H1 (cell line): ENCODE data around the gene SGSH. TPM values are rescaled to one million over a fixed set of nuclear protein-coding genes. Genes with fewer than 3 reads are reported as not detected.

Experiments
- CTCF ChIA-PET: fragments of 300-600 bp; sonication (Branson Sonifier 250); formaldehyde crosslinking; loops from one replicate; lab custom pipeline; 2021; ENCODE audit not compliant: partially characterized antibody; lab: Charles Lee
- POLR2A ChIA-PET: fragments of 300-600 bp; sonication (Branson Sonifier 250); formaldehyde crosslinking; loops from one replicate; lab custom pipeline; 2021; ENCODE audit warnings: inconsistent platforms; ENCODE audit not compliant: partially characterized antibody; lab: Charles Lee
- DNase-seq, 2 experiments: peaks; one replicate each; pipeline versions ENCODE4 v3.0.0 to v3.0.0-alpha.2; 2010 to 2022; ENCODE audit warnings: low spot score in 2 of 2, low read depth in 1 of 2, mixed read lengths in 1 of 2
- FAIRE-seq: peaks from 2 replicates; lab custom pipeline; 2011; peaks lifted over from hg19 to GRCh38; lab: Jason Lieb, UNC
- H2AFZ ChIP-seq: 2 replicates; pipeline ENCODE4 v1.8.1; 2012; ENCODE audit warnings: low read length, inconsistent platforms
- H2AK5ac ChIP-seq: 2 replicates; pipeline ENCODE4 v1.6.1; 2013; ENCODE audit warnings: low read depth, low read length
- H2BK120ac ChIP-seq: replicated peaks from 2 replicates; pipeline ENCODE3; 2013; ENCODE audit warnings: low read depth, low read length, inconsistent platforms
- H2BK12ac ChIP-seq: 2 replicates; pipeline ENCODE4 v1.6.1; 2013; ENCODE audit warnings: low read depth, low read length
- H2BK15ac ChIP-seq: 2 replicates; pipeline ENCODE4 v1.6.1; 2013; ENCODE audit warnings: low read length
- H2BK20ac ChIP-seq: 2 replicates; pipeline ENCODE4 v1.6.1; 2013; ENCODE audit warnings: low read length
- H2BK5ac ChIP-seq: 2 replicates; pipeline ENCODE4 v1.6.1; 2013; ENCODE audit warnings: low read depth, low read length
- H3K14ac ChIP-seq: 2 replicates; pipeline ENCODE4 v1.6.1; 2013; ENCODE audit warnings: inconsistent platforms; ENCODE audit not compliant: insufficient read length
- H3K18ac ChIP-seq: 2 replicates; pipeline ENCODE4 v1.6.1; 2013; ENCODE audit warnings: low read length; ENCODE audit errors: extremely low read depth
- H3K23ac ChIP-seq: 2 replicates; pipeline ENCODE4 v1.6.1; 2013; ENCODE audit warnings: inconsistent platforms; ENCODE audit not compliant: insufficient read length
- H3K23me2 ChIP-seq: 2 replicates; pipeline ENCODE4 v1.6.1; 2013; ENCODE audit warnings: low read depth, low read length
- H3K27ac ChIP-seq: 2 replicates; pipeline ENCODE4 v1.6.1; 2011; ENCODE audit warnings: low read depth, low read length, inconsistent platforms
- H3K27me3 ChIP-seq, 4 experiments: replicated peaks in 1 of 4; 1 replicate in 1 of 4; 2 replicates in 3 of 4; pipeline versions ENCODE4 v1.6.1 to v1.8.1; 2011 to 2013; ENCODE audit warnings: low read length in 3 of 4, mild to moderate bottlenecking in 3 of 4, inconsistent platforms in 2 of 4, mixed read lengths in 2 of 4, moderate library complexity in 1 of 4; ENCODE audit not compliant: control insufficient read depth in 3 of 4, insufficient read depth in 3 of 4; ENCODE audit errors: extremely low read depth in 1 of 4
- H3K36me3 ChIP-seq, 4 experiments: 2 replicates each; pipeline versions ENCODE4 v1.6.1 to v1.8.1; 2011 to 2013; ENCODE audit warnings: mild to moderate bottlenecking in 4 of 4, low read length in 3 of 4, moderate library complexity in 2 of 4, control low read depth in 1 of 4, inconsistent platforms in 1 of 4; ENCODE audit not compliant: insufficient read depth in 4 of 4, control insufficient read depth in 2 of 4
- H3K4ac ChIP-seq: replicated peaks from 2 replicates; pipeline ENCODE3; 2013; ENCODE audit warnings: low read length, low read depth, mixed read lengths, inconsistent platforms; ENCODE audit not compliant: insufficient read length
- H3K4me1 ChIP-seq, 4 experiments: replicated peaks in 1 of 4; 1 replicate in 1 of 4; 2 replicates in 3 of 4; pipeline versions ENCODE4 v1.6.1 to v1.8.1; 2011 to 2013; ENCODE audit warnings: low read length in 3 of 4, inconsistent platforms in 2 of 4, mixed read lengths in 1 of 4; ENCODE audit not compliant: insufficient read depth in 4 of 4, control insufficient read depth in 3 of 4
- H3K4me2 ChIP-seq, 2 experiments: 2 replicates each; pipeline versions ENCODE4 v1.6.1 to v1.8.1; 2011 to 2013; ENCODE audit warnings: low read depth in 2 of 2, low read length in 2 of 2, control low read depth in 1 of 2, inconsistent platforms in 1 of 2, mild to moderate bottlenecking in 1 of 2; ENCODE audit not compliant: insufficient read depth in 1 of 2
- H3K4me3 ChIP-seq, 4 experiments: fragments of 200-600, 300-600 bp in 1 of 4; sonication (generic), shearing (Covaris generic), sonication (Bioruptor Twin) in 1 of 4; 2 replicates each; pipeline versions ENCODE4 v1.5.1 to v1.8.1; 2011 to 2016; ENCODE audit warnings: low read length in 4 of 4, low read depth in 3 of 4, control low read depth in 2 of 4, inconsistent platforms in 2 of 4, mild to moderate bottlenecking in 2 of 4, mixed read lengths in 1 of 4, moderate library complexity in 1 of 4; ENCODE audit not compliant: insufficient read depth in 2 of 4; ENCODE audit errors: extremely low read depth in 1 of 4
- H3K56ac ChIP-seq: replicated peaks from 2 replicates; pipeline ENCODE3; 2013; ENCODE audit warnings: low read depth, mild to moderate bottlenecking, mixed read lengths, low read length, inconsistent platforms; ENCODE audit not compliant: insufficient read length
- H3K79me1 ChIP-seq: 2 replicates; pipeline ENCODE4 v1.6.1; 2013; ENCODE audit warnings: low read depth, low read length, control low read depth
- H3K79me2 ChIP-seq, 2 experiments: 2 replicates each; pipeline versions ENCODE4 v1.6.1 to v1.8.1; 2012 to 2013; ENCODE audit warnings: low read length in 2 of 2, mild to moderate bottlenecking in 2 of 2, inconsistent platforms in 1 of 2; ENCODE audit not compliant: insufficient read depth in 2 of 2, control insufficient read depth in 1 of 2
- H3K9ac ChIP-seq, 4 experiments: replicated peaks in 1 of 4; 1 replicate in 1 of 4; 2 replicates in 3 of 4; pipeline versions ENCODE4 v1.6.1 to v1.8.1; 2011 to 2013; ENCODE audit warnings: low read depth in 3 of 4, low read length in 3 of 4, control low read depth in 2 of 4, mild to moderate bottlenecking in 2 of 4, moderate library complexity in 2 of 4, inconsistent platforms in 1 of 4; ENCODE audit errors: extremely low read depth in 1 of 4
- H3K9me3 ChIP-seq, 2 experiments: 2 replicates each; pipeline versions ENCODE4 v1.6.1 to v1.8.1; 2012 to 2013; ENCODE audit warnings: mild to moderate bottlenecking in 2 of 2, moderate library complexity in 2 of 2, control low read depth in 1 of 2, inconsistent platforms in 1 of 2, low read depth in 1 of 2, low read length in 1 of 2, mixed read lengths in 1 of 2; ENCODE audit not compliant: insufficient read depth in 2 of 2
- H4K20me1 ChIP-seq, 2 experiments: replicated peaks in 1 of 2; 2 replicates each; pipeline versions ENCODE3 to v1.8.1; 2011 to 2013; ENCODE audit warnings: inconsistent platforms in 2 of 2, low read length in 2 of 2, mild to moderate bottlenecking in 1 of 2; ENCODE audit not compliant: insufficient read depth in 2 of 2, control insufficient read depth in 1 of 2
- H4K5ac ChIP-seq: 2 replicates; pipeline ENCODE4 v1.6.1; 2013; ENCODE audit warnings: low read length, low read depth, mixed read lengths, inconsistent platforms; ENCODE audit not compliant: insufficient read length
- H4K8ac ChIP-seq: 2 replicates; pipeline ENCODE4 v1.8.0; 2013; ENCODE audit warnings: mild to moderate bottlenecking, moderate library complexity, low read length, inconsistent platforms; ENCODE audit not compliant: insufficient read depth; ENCODE audit errors: extremely low read depth
- H4K91ac ChIP-seq: replicated peaks from 2 replicates; pipeline ENCODE3; 2013; ENCODE audit warnings: low read length, mixed read lengths, inconsistent platforms; ENCODE audit not compliant: insufficient read length
- ATF3 ChIP-seq: IDR thresholded peaks from 2 replicates; pipeline ENCODE4 v1.6.1; 2011; ENCODE audit warnings: low read depth, mild to moderate bottlenecking, low read length; ENCODE audit not compliant: insufficient read depth
- EZH2 ChIP-seq: fragments of 200-600 bp; sonication (generic); IDR thresholded peaks from 2 replicates; pipeline ENCODE4 v1.7.1; 2012; ENCODE audit warnings: low read depth, mild to moderate bottlenecking, moderate library complexity, low read length, inconsistent platforms; ENCODE audit not compliant: severe bottlenecking
- FOSL1 ChIP-seq: IDR thresholded peaks from 2 replicates; pipeline ENCODE4 v1.6.1; 2011; ENCODE audit warnings: mild to moderate bottlenecking, low read depth, low read length, moderate library complexity; ENCODE audit not compliant: insufficient read depth
- GTF2F1 ChIP-seq: IDR thresholded peaks from 2 replicates; pipeline ENCODE4 v1.6.1; 2012; ENCODE audit warnings: low read depth, low read length, improper control_type of control experiment, borderline replicate concordance
- JUN ChIP-seq: IDR thresholded peaks from 2 replicates; pipeline ENCODE4 v1.6.1; 2011; ENCODE audit warnings: low read depth, mild to moderate bottlenecking, improper control_type of control experiment, low read length
- JUND ChIP-seq: IDR thresholded peaks from 2 replicates; pipeline ENCODE4 v1.6.1; 2011; ENCODE audit warnings: mild to moderate bottlenecking, improper control_type of control experiment, low read length
- KDM5A ChIP-seq: fragments of 200-600 bp; IDR thresholded peaks from 2 replicates; pipeline ENCODE4 v1.7.1; 2012; ENCODE audit warnings: mild to moderate bottlenecking, low read length, inconsistent platforms, mixed read lengths
- MAFK ChIP-seq: IDR thresholded peaks from 2 replicates; pipeline ENCODE4 v1.6.1; 2012; ENCODE audit warnings: low read depth, mild to moderate bottlenecking, improper control_type of control experiment, low read length
- NANOG ChIP-seq: IDR thresholded peaks from 2 replicates; pipeline ENCODE4 v1.6.1; 2011; ENCODE audit warnings: low read length, low read depth, mild to moderate bottlenecking, inconsistent platforms; ENCODE audit not compliant: insufficient read depth, poor library complexity, severe bottlenecking
- POLR2A ChIP-seq, 2 experiments: IDR thresholded peaks; 1 replicate in 1 of 2; 2 replicates in 1 of 2; pipeline ENCODE4 v1.6.1; 2011; ENCODE audit warnings: low read depth in 2 of 2, low read length in 2 of 2, mild to moderate bottlenecking in 2 of 2; ENCODE audit errors: control extremely low read depth in 1 of 2
- SP4 ChIP-seq: IDR thresholded peaks from 2 replicates; pipeline ENCODE4 v1.6.1; 2012; ENCODE audit warnings: low read length, inconsistent platforms
- TEAD4 ChIP-seq: IDR thresholded peaks from 2 replicates; pipeline ENCODE4 v1.6.1; 2012; ENCODE audit warnings: low read depth, low read length, inconsistent platforms, mixed read lengths
- ZNF274 ChIP-seq: IDR thresholded peaks from 2 replicates; pipeline ENCODE4 v1.7.0; 2012; ENCODE audit warnings: low read length, borderline replicate concordance; ENCODE audit errors: extremely low read depth
- WGBS, 2 experiments: shearing (Covaris generic) in 1 of 2; methylation state at CpG; one replicate each; pipeline versions ENCODE4 v1.1.6 to v1.1.7; 2013 to 2015; ENCODE audit warnings: low lambda C conversion rate in 2 of 2, mixed read lengths in 2 of 2, inconsistent platforms in 1 of 2, low coverage in 1 of 2, missing lambda C conversion rate in 1 of 2; ENCODE audit not compliant: insufficient replicate concordance in 2 of 2, insufficient coverage in 1 of 2, insufficient read length in 1 of 2; ENCODE audit errors: extremely low coverage in 1 of 2, missing lambda C conversion rate in 1 of 2; 5-methylcytosine and 5-hydroxymethylcytosine counted together
- polyA plus RNA-seq, 7 experiments: library from polyadenylated mRNA; depleted of rRNA in 3 of 7; stranded (reverse) in 5 of 7; unstranded in 2 of 7; fragments of >200 nt in 5 of 7; fragments of 200-250 nt in 2 of 7; gene quantifications; 1 replicate in 5 of 7; 2 replicates in 1 of 7; 4 replicates in 1 of 7; pipeline versions ENCODE4 v1.2.1 to v1.2.3, GENCODE V29; 2011 to 2013; ENCODE audit warnings: missing spikeins in 2 of 7, mixed read lengths in 2 of 7
- total RNA-seq: library from RNA; stranded (reverse); fragmentation: NEBNext Ultra II Directional; extraction: Animal tissue kit (Norgen Biotek cat#: 25700); gene quantifications from 2 replicates; pipeline ENCODE4 v1.2.1, GENCODE V29; 2021

Gene SGSH
- total and polyA plus RNA-seq, 2 of the 8 experiments (the other 6 are each of a cell fraction or from before 2014, with no cell fraction given) = 18.0 to 19.6 TPM

GRCh38 chr17:80196652-80197051 is 23.5 kb downstream of the SGSH start:
- H3K9ac ChIP-seq = 0 out of 7 replicates have a peak overlapping the region, but pooled peaks of 1 of the 4 experiments have one; percentile 9
- TF ChIP-seq ZNF274 (no peak), KDM5A (no peak), SP4 (no peak), POLR2A (IDR thresholded peaks at IDR 0.05; ENCODE audit: control extremely low read depth in 1 of 2, low read depth in 2 of 2, low read length in 2 of 2) (no peak), EZH2 (no peak), FOSL1 (no peak), MAFK (no peak), JUN (no peak), TEAD4 (no peak), JUND (no peak), NANOG (no peak), GTF2F1 (no peak), ATF3 (no peak)

More at GRCh38 chr17:80196652-80197051, 23.5 kb downstream of the SGSH start:
- Histone ChIP-seq H3K27ac (no peak overlapping the region), H4K91ac (no peak overlapping the region), H3K27me3 (no peaks in the 10 kb centered on the region; a peak in 1 of 7 replicates), H3K4ac (no peak overlapping the region), H4K8ac (peak overlapping the region; percentile 23; the same call in 1 of the 2 replicates), H3K9me3 (peaks cover 0 to 2% of the 10 kb centered on the region in 2 experiments; a peak in 1 of 4 replicates), H4K20me1 (peaks cover 0 to 1% of the 10 kb centered on the region in 2 experiments), H2BK12ac (no peak overlapping the region), H2BK20ac (no peak overlapping the region), H3K79me1 (no peaks in the 10 kb centered on the region), H2AK5ac (no peak overlapping the region), H2BK15ac (0 out of 2 replicates have a peak overlapping the region, but pooled peaks have one; percentile 53), H2AFZ (no peak overlapping the region), H3K23ac (no peak overlapping the region), H3K36me3 (no peaks in the 10 kb centered on the region), H2BK120ac (no peak overlapping the region), H3K18ac (no peak overlapping the region), H3K4me1 (peaks cover 0 to 4% (median 0%) of the 10 kb centered on the region in 4 experiments; a peak in 2 of 7 replicates), H4K5ac (no peak overlapping the region), H3K23me2 (no peaks in the 10 kb centered on the region), H3K14ac (no peak overlapping the region), H3K79me2 (no peaks in the 10 kb centered on the region), H2BK5ac (no peak overlapping the region), H3K56ac (no peak overlapping the region), H3K4me3 (no peak overlapping the region), H3K4me2 (no peak overlapping the region)
- FAIRE-seq (no peak), DNase-seq (no peak)
- 93% methylated on average over 7 of the region's 7 CpGs; no CpG with 5 or more reads in 1 of the 2 experiments for WGBS, 2 experiments
- ChIA-PET POLR2A (interaction anchor here (1.1 to 1.8 kb wide), 5 partner anchors 9 to 91 kb away, joined by 3 to 5 read pairs (median 4); no protein-coding TSS in a partner anchor), CTCF (interaction anchor here (0.6 to 8.0 kb wide), 45 partner anchors 11 to 219 kb away, joined by 3 to 90 read pairs (median 6); partner anchors contain the start of genes CARD14 and GAA)
